ENCODE measurements around the gene ZNF428.
A peak's percentile ranks its signal among the peaks of the same experiment; 100 is the strongest.
"Not testable (repeated sequence)": the region's sequence is repeated elsewhere in the genome, so short reads cannot be mapped to it uniquely, and the experiment has no call there.

The ZNF428 gene

DNA sequence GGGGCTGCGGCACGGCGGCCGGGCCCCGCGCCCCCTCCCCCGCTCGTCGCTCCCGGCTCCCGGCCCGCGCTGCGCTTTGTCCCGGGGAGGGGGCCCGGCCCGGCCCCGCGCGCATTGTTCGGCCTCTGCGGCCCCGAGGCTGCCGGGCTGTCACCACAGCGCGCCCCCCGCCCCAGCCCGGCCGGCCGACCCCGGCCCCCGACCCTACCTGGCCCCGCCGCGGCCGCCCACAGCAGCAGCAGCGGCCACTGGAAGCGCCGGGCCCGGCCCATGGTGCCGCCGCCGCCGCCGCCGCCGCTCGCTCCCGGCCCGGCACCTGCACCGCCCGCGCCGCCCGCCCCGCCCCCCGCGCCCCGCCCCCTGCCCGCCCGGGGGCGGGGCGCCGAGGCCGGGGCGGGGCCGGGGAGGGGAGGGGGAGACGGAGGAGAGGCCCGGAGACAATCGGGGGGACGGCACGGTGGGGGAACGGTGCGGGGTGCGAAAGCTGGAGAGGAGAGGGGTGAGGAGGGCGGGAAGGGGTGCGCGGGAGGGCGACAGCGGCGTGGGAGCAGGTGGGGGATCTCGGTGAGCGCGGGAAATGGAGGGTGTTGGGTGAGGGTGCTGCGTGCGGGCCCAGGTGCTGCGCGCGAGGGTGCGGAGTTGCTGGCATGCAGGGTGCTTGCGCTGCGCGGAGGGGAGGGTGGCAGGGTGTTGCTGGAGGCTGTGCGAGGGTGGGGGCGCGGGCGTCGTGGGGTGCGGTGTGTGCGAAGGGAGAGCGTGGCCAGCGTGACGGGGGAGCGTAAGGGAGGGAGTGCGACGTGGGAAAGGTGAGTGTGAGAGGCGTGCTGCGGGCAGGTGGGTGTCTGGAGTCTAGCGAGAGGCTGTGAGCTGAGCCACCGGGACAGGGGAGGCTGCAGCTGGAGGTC is 20.3 kb upstream of the ZNF428 start, which contains the start of gene CADM4:
TSS of gene CADM4 (minus strand) at position 332 of the 905 bp plus-strand sequence. CDS start at position 272, 60 bp downstream.
- peak; percentile 53 for DNase-seq

- DNase-seq = no peak
These were observed 19.6 kb upstream of the ZNF428 start for GRCh38 chr19:43638995-43639518.

DNA sequence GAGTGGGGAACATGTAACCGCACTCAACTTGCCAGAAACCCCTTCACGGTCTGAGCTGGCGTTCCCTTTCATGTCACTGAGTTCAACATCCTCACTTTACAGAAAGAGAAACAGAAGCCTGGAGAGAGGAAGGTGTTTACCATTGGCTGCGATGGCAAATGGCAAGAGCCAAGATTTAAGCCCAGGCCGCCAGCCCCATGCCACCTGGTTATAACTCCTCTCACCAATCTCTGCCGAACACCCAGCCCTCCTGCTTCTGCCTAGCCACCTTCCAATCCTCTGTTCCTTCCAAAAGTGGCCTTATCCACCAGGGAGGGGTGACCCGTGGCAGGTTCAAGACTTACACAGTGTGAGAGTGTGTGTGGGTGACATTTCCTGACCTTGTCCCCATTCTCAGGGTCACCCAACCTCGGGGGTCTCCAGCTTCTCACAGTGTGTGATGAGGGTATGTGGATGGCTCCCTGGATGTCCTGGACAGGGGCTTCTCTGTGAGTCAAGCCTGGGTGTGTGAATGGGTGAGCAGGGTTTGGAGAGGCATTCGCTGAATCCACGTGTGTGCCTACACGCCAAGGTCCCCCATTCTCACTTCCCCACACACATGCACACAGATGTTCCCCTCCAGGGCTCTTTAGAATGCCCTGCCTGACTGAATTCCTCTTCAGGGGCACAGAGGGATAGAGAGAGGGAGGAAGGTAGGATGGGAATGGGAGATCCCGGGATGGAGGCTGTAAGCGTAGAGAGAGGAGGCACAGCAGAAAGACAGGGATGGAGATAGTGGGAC is 19.0 kb upstream of the ZNF428 start:
- no peak for DNase-seq

DNA sequence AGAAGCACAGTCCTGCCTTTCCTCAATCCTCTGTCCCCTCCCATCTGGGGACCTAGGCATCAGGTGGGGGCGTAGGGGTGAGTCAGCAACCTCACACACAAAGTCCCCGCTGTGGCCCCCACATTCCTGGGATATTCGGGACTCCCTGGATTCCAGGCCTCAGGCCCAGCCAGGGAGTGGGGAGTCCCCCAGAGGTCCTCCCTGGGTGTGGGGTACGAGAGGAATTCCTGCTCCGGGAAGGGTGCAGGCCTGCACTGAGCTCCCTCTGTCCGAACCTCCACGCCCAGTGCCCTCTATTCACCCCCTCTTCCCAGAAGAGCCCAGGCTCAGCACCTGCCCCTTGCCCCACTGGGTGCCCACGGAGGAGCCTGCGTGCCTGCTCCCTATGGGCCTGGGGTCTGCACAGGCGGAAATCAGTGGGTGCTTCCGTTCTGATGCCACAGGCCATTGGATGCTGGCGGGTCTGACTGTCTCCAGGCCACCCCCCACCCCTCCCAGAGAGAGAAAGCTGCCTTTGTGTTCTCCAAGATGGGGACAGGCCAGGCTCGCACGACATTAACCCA is 16.8 kb upstream of the ZNF428 start:
- DNase-seq = no peak

DNA sequence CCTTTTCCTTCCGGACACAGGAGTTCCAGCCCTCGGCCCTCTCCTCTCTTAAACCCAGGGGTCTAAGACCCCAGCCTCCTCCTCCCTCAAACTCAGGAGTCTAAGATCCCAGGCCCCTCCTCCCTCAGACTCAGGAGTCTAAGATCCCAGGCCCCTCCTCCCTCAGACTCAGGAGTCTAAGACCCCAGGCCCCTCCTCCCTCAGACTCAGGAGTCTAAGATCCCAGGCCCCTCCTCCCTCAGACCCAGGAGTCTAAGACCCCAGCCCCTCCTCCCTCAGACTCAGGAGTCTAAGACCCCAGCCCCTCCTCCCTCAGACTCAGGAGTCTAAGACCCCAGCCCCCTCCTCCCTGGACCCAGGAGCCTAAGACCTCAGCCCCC is 16.1 kb upstream of the ZNF428 start:
- DNase-seq = not testable (repeated sequence)

- DNase-seq = no peak
These were observed 15.6 kb upstream of the ZNF428 start for GRCh38 chr19:43634872-43635560.

DNA sequence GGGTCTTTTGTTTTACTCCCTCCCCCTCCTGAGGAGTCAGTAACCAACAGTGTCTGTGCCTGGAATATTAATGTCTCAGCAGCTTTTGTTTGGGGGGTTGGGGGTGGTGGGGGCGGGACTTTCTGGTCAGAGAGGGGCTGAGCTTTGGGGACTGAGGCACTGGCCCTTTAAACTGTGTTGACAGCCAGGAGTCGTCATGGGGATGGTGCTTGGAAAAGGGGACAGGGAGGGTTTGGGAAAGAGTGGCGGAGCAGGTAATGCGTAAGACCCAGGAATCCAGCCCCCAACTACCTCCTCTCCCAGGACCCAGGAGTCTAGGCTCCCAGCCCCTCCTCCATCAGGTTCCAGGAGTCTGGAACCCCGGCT is 15.1 kb upstream of the ZNF428 start:
- DNase-seq = no peak

DNA sequence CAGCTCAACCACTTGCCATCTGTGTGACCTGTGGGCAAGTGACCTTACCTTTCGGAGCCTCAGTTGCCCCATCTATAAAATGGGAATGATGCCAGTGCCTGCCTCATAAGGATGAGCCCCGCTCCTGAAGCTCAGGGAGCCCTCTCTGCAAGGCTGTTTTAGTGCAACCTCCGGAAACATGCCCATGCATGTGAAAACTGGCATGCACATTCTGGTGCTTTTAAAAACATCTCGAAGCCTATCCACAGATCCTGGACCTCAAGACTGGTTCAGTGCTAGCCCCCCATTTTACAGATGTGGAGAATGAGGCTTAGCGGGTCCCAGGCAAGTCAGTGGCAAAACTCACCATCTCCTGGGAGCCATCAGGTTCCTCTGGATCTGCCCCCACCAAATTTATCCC is 14.6 kb upstream of the ZNF428 start:
- DNase-seq = no peak

- no peak for DNase-seq
These were observed 14.1 kb upstream of the ZNF428 start for GRCh38 chr19:43633520-43633919.

GRCh38 chr19:43631491-43631890 is 12.1 kb upstream of the ZNF428 start:
- DNase-seq = no peak

- no peak for DNase-seq
These were observed 9.4 kb upstream of the ZNF428 start for GRCh38 chr19:43628646-43629326.

- no peak for DNase-seq
These were observed 7.4 kb upstream of the ZNF428 start for GRCh38 chr19:43626838-43627237.

GRCh38 chr19:43625918-43626579 is 6.6 kb upstream of the ZNF428 start:
- no peak for DNase-seq

- peak; percentile 88 for DNase-seq
These were observed 5.5 kb upstream of the ZNF428 start for GRCh38 chr19:43624933-43625332.

DNA sequence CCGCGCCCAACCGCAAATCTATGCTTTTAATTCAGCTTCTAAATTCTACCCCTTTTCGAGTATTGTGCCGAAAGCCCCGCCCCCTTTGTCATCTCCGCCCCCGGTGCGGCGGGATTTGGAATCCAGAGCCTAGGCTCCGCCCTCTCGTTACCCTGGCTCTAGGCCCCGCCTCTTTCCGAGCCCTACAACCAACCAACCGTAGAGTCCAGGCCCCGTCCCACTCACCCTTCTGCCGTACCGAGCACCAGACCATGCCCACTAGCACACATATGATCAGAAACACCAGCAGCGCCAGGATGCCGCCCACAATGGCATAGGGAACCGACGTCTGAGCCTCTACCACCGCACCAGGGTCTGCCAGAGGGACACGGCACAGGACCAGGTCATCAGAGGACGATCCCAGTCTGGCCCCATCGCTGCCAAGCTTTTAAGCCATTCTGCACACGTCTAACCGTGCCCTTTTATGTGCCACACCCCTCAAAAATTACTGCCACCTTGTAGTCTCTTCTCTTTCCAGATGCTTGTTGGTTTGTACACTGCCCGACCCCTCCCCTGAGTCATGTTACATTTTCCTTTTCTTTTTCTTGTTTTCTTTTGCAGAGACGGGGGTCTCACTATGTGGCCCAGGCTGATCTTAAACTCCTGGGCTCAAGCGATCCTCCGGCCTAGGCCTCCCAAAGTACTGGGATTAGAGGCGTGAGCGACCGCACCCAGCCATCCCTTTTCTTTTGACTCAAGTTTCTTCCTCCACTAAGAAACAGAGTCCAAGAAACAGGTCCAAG is 4.7 kb upstream of the ZNF428 start:
- no peak for DNase-seq

DNA sequence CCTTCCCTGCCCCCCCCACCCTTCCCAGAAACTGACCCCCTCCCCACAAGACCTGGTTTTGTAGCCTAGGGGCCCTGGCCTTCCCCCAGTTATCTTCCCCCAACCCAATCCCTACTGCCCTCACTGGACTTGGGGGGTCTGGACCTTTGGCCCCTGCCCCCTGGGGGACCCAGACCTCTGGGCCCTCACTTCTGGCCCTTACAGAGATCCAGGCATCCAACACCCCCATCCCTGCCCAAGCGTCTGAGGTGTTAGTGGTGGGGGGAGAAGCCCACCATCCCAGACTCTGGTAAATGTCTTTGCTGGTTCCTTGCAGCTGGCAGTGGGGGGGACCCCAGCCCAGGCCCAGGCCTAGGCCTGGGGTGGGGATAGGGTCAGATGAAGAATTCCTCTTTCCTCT is 3.5 kb upstream of the ZNF428 start:
- no peak for DNase-seq

DNA sequence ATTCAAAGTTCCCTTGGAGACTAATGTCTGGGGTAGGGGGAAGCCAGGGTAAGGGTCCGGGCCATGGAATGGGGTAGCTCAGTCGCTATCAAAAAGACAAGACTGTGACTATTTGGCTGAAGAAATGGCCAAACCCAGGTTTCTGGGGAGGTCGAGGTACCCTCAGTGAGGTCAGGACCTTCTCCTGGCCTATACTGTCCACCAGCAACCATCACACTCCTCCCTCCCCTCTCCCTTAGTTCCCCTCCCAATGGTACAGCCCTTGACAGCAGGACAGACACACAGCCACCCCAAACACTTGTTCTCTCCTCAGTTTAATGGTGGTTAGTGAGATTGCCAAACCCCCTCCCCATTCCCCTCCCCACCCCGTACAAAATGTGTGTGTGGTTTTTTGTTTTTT is 2.6 kb upstream of the ZNF428 start:
- DNase-seq = no peak

- DNase-seq = no peak
These were observed 902 bp upstream of the ZNF428 start for GRCh38 chr19:43620061-43621001.

DNA sequence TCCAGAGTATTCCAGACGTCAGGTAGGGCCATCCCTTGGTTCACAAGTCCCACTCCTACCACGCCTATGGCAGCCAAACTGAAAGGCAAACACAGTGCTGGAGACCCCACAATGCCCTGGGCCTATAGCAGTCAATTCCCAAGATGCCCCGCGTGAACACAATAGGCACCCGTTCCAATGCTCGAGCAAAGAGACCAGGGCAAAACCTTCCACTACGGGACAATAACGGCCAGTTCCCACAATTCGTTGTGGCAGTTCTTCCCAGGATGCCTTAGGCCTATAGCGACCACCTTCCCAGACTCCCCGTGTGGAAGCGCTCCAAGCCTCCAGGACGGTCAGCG is 538 bp downstream of the ZNF428 start:
- DNase-seq = peak; percentile 36

DNA sequence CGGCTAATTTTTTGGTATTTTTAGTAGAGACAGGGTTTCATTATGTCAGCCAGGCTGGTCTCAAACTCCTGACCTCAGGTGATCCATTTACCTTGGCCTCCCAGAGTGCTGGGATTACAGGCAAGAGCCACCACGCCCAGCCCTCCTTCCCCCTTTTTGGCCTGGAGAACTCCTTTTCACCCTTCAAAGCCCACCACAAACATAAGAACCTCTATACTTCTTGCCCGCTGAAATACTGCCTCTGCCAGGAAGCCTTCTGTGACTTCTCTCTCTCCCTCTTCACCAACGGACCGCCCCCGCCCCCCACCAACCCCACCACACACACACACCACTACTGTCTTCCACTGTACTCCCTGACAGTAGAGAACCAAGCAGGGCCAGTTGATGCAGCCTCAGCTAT is 2.5 kb downstream of the ZNF428 start:
- no peak for DNase-seq

Data from CD4-positive, alpha-beta T cell treated with Interleukin-15 for 1 hour (primary cell).